Smooth muscle cell of trachea (primary cell): ENCODE results near the gene ZNF641. TPM values are rescaled to one million over a fixed set of nuclear protein-coding genes. Genes with fewer than 3 reads are reported as not detected.

Source experiments
- total RNA-seq: library from RNA; depleted of rRNA; stranded (reverse); fragments of >200 nt; gene quantifications from 2 replicates; pipeline ENCODE4 v1.2.1, GENCODE V29; 2014

Gene ZNF641
- 4.2 and 5.6 TPM in 2 replicates for total RNA-seq

GRCh38 chr12:48350249-48351021, at the start of gene ZNF641:
ZNF641 (minus strand) TSS chr12:48350919; CDS start chr12:48348090, 2,829 bp downstream.

Other genes starting within 250 kb of the ZNF641 start
- gene SENP1, start 244.8 kb downstream of the ZNF641 start, total RNA-seq: 18.3 and 19.4 TPM in 2 replicates
- 102 and 109 TPM in 2 replicates for gene PFKM, start 231.6 kb downstream of the ZNF641 start, total RNA-seq
- 24.3 and 34.6 TPM in 2 replicates for gene ASB8, start 193.4 kb downstream of the ZNF641 start, total RNA-seq
- gene CCDC184, start 167.3 kb downstream of the ZNF641 start, total RNA-seq: 0.15 and 0.33 TPM in 2 replicates
- gene OR10AD1, start 147.6 kb downstream of the ZNF641 start, total RNA-seq: not detected in 2 replicates
- gene ANP32D, start 121.6 kb upstream of the ZNF641 start, total RNA-seq: not detected in 2 replicates
- not detected in 2 replicates for gene C12orf54, start 131.6 kb upstream of the ZNF641 start, total RNA-seq
- not detected in 2 replicates for gene OR8S1, start 174.7 kb upstream of the ZNF641 start, total RNA-seq
- not detected in 2 replicates for gene LALBA, start 219.1 kb upstream of the ZNF641 start, total RNA-seq